Left kidney (tissue), 2 donors: ENCODE results near the gene PPFIBP2. TPM values are rescaled to one million over a fixed set of nuclear protein-coding genes. Genes with fewer than 3 reads are reported as not detected.

ENCODE experiments used
- DNase-seq: peaks from one replicate; pipeline ENCODE4 v3.0.0-alpha.2; 2013
- polyA plus RNA-seq: library from polyadenylated mRNA; unstranded; fragments of 120-200 nt; gene quantifications from one replicate; pipeline ENCODE4 v1.2.1, GENCODE V29; 2013; ENCODE audit not compliant: insufficient read length

Gene PPFIBP2
- polyA plus RNA-seq, 1 donor, result 60.0 TPM

- no peak for DNase-seq
These were observed 86.5 kb downstream of the PPFIBP2 start for GRCh38 chr11:7600205-7600775.

GRCh38 chr11:7603031-7603781 is 89.4 kb downstream of the PPFIBP2 start:
- DNase-seq, result no peak

- no peak for DNase-seq
These were observed 90.6 kb downstream of the PPFIBP2 start for GRCh38 chr11:7604331-7604955.

DNA sequence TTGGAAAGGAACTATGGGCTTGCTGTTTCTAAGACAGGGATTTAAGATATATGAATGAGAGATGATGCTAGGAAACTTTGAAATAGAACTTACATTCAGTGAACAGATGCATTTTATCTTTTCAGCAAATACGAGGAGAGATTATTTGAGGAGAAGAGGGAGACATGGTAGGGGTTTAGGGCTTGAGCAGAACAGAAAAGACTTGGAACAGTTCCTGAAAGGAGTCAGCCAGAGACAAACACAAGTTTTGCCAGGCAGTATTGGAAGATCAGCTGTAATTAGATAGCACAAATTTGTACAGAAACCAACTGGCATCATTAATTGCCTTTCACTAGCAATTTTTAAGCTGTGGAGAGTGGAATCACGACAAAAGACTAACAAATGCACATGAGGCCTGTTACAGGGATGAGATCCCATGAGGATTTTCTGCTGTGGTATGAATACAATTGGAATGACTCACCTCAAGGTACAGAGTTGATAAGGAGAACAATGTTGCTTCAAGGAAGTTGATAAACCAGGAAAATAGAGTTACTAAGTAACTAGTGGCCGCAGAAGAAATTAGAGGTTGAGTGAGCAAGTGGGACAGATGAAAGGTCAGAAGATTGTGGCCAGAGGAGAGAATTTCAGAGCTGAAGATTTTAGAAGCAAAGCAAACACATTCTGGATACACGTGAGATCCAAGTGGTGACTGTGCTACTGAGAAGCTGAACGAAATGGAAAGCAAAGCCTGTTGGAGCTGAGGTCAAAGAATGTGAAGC is 91.6 kb downstream of the PPFIBP2 start:
- DNase-seq, result no peak

GRCh38 chr11:7606496-7606895 is 92.7 kb downstream of the PPFIBP2 start:
- DNase-seq, result no peak

GRCh38 chr11:7609015-7609414 is 95.2 kb downstream of the PPFIBP2 start:
- no peak for DNase-seq

DNA sequence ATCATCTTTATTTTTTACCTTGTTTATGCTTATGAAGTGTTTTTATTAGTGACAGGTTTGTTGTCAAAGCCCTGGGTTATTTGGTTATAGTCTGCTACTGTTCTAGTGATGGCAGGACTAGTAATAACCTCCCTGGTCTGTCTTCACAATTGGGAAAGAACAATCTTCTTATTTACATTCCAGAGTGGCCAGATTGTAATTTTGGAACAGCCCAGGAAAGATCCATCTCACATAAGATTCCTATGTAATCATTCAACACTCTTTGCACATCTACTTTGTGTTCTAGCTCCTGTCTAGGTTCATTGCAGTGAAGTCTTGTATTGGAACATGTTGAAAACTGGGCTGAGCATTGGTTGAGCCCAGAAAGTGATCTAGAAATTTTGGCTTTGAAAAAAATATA is 95.7 kb downstream of the PPFIBP2 start:
- no peak for DNase-seq

DNA sequence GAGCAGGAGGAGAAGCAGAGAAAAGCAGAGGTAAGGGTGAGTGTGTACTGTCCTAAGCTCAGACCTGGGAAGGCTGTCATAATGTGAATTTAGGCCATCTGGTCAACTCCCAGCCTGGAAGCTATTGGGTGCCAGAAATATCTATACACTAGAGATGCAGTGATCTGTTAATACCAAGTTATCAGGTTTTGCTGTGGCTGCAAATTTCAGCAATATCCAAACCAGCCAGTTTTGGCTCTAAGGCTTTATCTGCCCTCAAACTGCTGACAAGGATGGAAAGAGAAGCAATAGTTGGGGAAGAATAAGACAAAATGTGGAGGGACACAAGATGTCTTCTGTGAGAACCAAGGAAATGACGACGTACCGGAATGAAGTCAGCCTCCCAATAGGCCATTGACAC is 96.6 kb downstream of the PPFIBP2 start:
- DNase-seq, result no peak

GRCh38 chr11:7611411-7611810 is 97.6 kb downstream of the PPFIBP2 start:
- DNase-seq, result no peak

- DNase-seq, result no peak
These were observed 98.4 kb downstream of the PPFIBP2 start for GRCh38 chr11:7612056-7612660.

DNA sequence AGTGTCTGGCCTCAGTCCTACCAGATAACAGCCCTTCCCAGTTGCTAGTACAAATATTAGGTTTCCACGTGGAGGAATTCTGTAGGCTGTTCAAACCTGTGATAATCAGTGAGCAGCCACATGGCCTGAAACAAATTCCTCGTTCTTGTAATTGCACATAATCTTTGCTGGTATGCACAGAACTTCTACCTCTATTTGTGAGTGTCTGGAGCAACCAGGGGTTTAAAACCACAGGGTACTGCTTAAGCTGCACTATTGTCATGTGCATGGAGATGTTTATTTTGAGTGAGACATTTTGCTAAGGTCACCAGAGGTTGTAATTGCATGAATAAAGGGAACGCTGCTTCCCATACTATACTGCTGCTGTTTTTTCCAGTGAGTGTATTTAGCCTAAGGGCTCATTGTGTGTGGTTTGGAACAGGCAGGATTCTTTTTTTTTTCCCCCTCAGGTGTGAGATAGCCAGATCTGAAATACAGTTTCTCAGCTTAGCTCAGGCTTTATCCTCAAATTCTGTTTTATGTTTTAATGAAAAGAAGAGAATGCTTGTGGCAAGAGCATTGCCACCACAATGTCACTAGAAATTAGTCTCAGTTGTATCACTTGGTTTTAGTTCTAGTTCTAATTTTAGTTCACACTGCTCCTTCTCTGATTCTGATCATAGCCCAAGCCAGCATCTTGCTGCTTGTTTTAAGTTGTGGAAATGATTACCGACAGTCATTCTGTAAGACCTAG is 99.0 kb downstream of the PPFIBP2 start:
- no peak for DNase-seq

- DNase-seq, result no peak
These were observed 99.6 kb downstream of the PPFIBP2 start for GRCh38 chr11:7613394-7613720.

DNA sequence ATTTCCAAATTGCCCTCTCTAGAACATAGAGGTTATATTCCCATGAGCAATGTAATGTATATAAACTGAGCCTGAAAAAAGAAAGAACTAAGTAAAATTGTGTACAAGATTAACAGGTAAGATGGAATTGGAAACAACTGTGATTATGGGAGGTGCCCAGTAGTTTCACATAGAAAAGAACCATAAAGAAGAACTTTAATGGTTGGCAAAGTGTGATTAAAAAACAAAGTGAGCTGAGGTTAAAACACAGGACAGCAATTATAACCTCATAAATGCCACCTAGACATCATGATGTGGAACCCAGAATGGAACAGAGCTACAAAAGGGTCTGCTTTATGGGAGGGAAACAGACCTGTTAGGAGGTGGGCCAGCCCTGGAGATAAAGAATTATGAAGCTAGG is 100.9 kb downstream of the PPFIBP2 start:
- no peak for DNase-seq

- no peak for DNase-seq
These were observed 103.2 kb downstream of the PPFIBP2 start for GRCh38 chr11:7617032-7617431.

DNA sequence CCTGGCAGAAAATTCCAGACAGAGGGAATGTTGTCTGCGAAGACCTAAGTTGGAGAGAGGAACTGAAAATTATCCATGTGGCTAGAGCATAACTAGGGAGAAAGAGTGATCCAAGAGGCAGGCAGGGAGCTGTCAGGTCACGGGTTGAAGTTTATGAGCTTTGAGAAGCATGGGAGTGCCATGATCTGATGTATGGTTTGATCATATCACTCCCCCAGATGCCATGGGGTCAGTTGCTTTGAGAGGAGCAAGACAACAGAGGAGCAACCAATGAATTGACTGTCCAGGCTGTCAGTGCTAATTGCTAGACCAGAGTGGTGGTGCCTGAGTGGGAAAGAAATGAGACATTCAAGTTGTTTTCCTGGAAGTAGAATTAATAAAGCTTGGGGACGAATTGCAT is 105.5 kb downstream of the PPFIBP2 start:
- no peak for DNase-seq

- DNase-seq, result no peak
These were observed 107.3 kb downstream of the PPFIBP2 start for GRCh38 chr11:7621090-7621489.

- DNase-seq, result no peak
These were observed 107.8 kb downstream of the PPFIBP2 start for GRCh38 chr11:7621554-7621953.

DNA sequence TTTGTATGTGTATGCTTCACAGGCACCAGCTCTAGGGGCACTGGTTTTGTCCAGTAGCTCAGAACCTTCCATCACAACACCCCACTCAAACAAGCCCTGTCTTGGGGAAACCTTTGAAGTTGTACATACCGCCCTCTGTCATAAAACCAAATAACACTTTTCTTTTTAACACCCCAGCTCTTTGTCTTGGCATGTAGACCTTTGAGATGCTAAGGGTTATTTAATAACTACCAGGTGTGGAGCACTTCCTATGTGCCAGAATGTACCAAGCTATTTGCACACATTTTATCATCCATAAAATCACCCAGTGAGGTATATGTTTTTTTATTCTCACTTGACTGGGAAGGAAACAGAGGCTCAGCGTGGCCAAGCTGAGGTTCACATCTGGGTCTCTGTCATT is 108.9 kb downstream of the PPFIBP2 start:
- no peak for DNase-seq

GRCh38 chr11:7628660-7629059 is 114.9 kb downstream of the PPFIBP2 start:
- no peak for DNase-seq

GRCh38 chr11:7630002-7630401 is 116.2 kb downstream of the PPFIBP2 start:
- DNase-seq, result no peak

DNA sequence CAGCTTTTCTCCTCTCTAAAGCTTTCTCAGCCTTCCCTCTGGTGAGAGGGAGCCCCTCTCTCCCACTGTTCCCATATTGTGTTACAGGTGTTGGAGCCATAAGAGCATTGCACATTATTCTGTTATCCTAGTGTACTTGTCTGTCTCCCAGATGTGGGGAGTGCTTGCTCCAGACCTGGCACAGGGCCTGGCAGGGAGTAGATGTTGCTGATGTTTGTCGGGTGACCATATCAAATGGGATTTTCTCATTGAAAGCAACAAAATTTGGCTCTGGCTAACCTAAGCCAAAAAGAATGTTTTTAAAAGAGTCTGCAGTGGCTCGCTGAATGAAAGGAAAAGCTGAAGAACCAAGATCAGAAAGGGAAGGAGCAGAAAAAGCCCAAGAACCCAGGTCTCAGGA is 118.4 kb downstream of the PPFIBP2 start:
- no peak for DNase-seq

DNA sequence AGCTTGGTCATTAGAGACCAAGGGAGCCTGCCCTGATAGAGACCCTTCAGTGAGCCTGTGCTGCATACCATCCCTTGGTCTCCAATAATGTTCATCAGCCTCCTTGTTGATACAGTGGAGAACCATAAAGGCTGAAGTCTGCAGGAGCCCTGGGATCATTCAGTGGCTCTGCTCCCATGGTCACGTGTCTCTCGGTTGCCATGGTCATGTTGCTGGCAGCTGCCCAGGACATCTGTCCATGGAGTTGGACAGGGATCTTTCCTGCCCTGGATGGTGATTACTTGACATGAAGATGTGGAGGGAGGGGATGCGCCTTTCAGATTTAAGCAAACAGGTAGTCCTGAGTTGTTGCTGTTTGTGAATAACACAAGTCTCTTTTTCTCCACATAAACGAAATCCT is 121.3 kb downstream of the PPFIBP2 start:
- no peak for DNase-seq
